ENCODE results near the gene CCDC146.

CCDC146 gene

GRCh38 chr7:77245015-77245755 lies 122.8 kb downstream of the CCDC146 start:
- FAIRE-seq (peak; percentile 66), DNase-seq (ENCODE audit: insufficient read length, low spot score) (no peak)
- TF ChIP-seq PAX5 (IDR thresholded peaks at IDR 0.05; ENCODE audit: insufficient read depth, low read length, severe bottlenecking) (no peak), SPI1 (IDR thresholded peaks at IDR 0.05; ENCODE audit: low read depth, low read length) (no peak), TAF1 (IDR thresholded peaks at IDR 0.05; ENCODE audit: low read depth, low read length) (no peak), POLR2AphosphoS5 (IDR thresholded peaks at IDR 0.05; ENCODE audit: low read depth, low read length) (no peak), POU2F2 (IDR thresholded peaks at IDR 0.05; ENCODE audit: low read depth, low read length) (no peak), POLR2A (IDR thresholded peaks at IDR 0.05; ENCODE audit: low read depth, low read length) (no peak)

- DNase-seq (ENCODE audit: insufficient read length, low spot score) (no peak), FAIRE-seq (peak; percentile 59)
- TF ChIP-seq TAF1 (IDR thresholded peaks at IDR 0.05; ENCODE audit: low read depth, low read length), result no peak
- TF ChIP-seq POU2F2 (IDR thresholded peaks at IDR 0.05; ENCODE audit: low read depth, low read length), result peak; percentile 15; the same call in 1 of the 2 replicates
Observed at GRCh38 chr7:77246026-77246640, 123.7 kb downstream of the CCDC146 start.

- TF ChIP-seq POU2F2 (IDR thresholded peaks at IDR 0.05; ENCODE audit: low read depth, low read length) (peak; percentile 22; the same call in 1 of the 2 replicates), SPI1 (IDR thresholded peaks at IDR 0.05; ENCODE audit: low read depth, low read length) (no peak)
- FAIRE-seq (peak; percentile 89), DNase-seq (ENCODE audit: insufficient read length, low spot score) (no peak)
Observed at GRCh38 chr7:77247206-77247850, 124.9 kb downstream of the CCDC146 start.

- DNase-seq (ENCODE audit: insufficient read length, low spot score), result no peak
- TF ChIP-seq POLR2AphosphoS5 (IDR thresholded peaks at IDR 0.05; ENCODE audit: low read depth, low read length) (no peak), POLR2A (IDR thresholded peaks at IDR 0.05; ENCODE audit: low read depth, low read length) (no peak), SPI1 (IDR thresholded peaks at IDR 0.05; ENCODE audit: low read depth, low read length) (no peak), PAX5 (IDR thresholded peaks at IDR 0.05; ENCODE audit: insufficient read depth, low read length, severe bottlenecking) (no peak), POU2F2 (IDR thresholded peaks at IDR 0.05; ENCODE audit: low read depth, low read length) (no peak), TAF1 (IDR thresholded peaks at IDR 0.05; ENCODE audit: low read depth, low read length) (no peak)
- FAIRE-seq, result no peak
Observed at GRCh38 chr7:77248154-77248553, 125.7 kb downstream of the CCDC146 start.

GRCh38 chr7:77252506-77252905 lies 130.1 kb downstream of the CCDC146 start:
- no peak for FAIRE-seq
- TF ChIP-seq POLR2A (IDR thresholded peaks at IDR 0.05; ENCODE audit: low read depth, low read length) (no peak), POU2F2 (IDR thresholded peaks at IDR 0.05; ENCODE audit: low read depth, low read length) (no peak), PAX5 (IDR thresholded peaks at IDR 0.05; ENCODE audit: insufficient read depth, low read length, severe bottlenecking) (no peak), TAF1 (IDR thresholded peaks at IDR 0.05; ENCODE audit: low read depth, low read length) (no peak), SPI1 (IDR thresholded peaks at IDR 0.05; ENCODE audit: low read depth, low read length) (no peak), POLR2AphosphoS5 (IDR thresholded peaks at IDR 0.05; ENCODE audit: low read depth, low read length) (no peak)
- no peak for DNase-seq (ENCODE audit: insufficient read length, low spot score)

- DNase-seq (ENCODE audit: insufficient read length, low spot score), result no peak
- no peak for FAIRE-seq
- TF ChIP-seq PAX5 (IDR thresholded peaks at IDR 0.05; ENCODE audit: insufficient read depth, low read length, severe bottlenecking), result no peak
- TF ChIP-seq POLR2AphosphoS5 (IDR thresholded peaks at IDR 0.05; ENCODE audit: low read depth, low read length), result no peak
- TF ChIP-seq TAF1 (IDR thresholded peaks at IDR 0.05; ENCODE audit: low read depth, low read length), result no peak
- no peak for TF ChIP-seq SPI1 (IDR thresholded peaks at IDR 0.05; ENCODE audit: low read depth, low read length)
- TF ChIP-seq POU2F2 (IDR thresholded peaks at IDR 0.05; ENCODE audit: low read depth, low read length), result no peak
- TF ChIP-seq POLR2A (IDR thresholded peaks at IDR 0.05; ENCODE audit: low read depth, low read length), result no peak
Observed at GRCh38 chr7:77253151-77253550, 130.7 kb downstream of the CCDC146 start.

GRCh38 chr7:77254429-77254828 lies 132.0 kb downstream of the CCDC146 start:
- DNase-seq (ENCODE audit: insufficient read length, low spot score), result no peak
- TF ChIP-seq POLR2AphosphoS5 (IDR thresholded peaks at IDR 0.05; ENCODE audit: low read depth, low read length) (no peak), SPI1 (IDR thresholded peaks at IDR 0.05; ENCODE audit: low read depth, low read length) (no peak), POLR2A (IDR thresholded peaks at IDR 0.05; ENCODE audit: low read depth, low read length) (no peak), POU2F2 (IDR thresholded peaks at IDR 0.05; ENCODE audit: low read depth, low read length) (no peak), PAX5 (IDR thresholded peaks at IDR 0.05; ENCODE audit: insufficient read depth, low read length, severe bottlenecking) (no peak), TAF1 (IDR thresholded peaks at IDR 0.05; ENCODE audit: low read depth, low read length) (no peak)
- FAIRE-seq, result no peak

GRCh38 chr7:77254915-77255314 lies 132.5 kb downstream of the CCDC146 start:
- no peak for FAIRE-seq
- no peak for DNase-seq (ENCODE audit: insufficient read length, low spot score)
- TF ChIP-seq SPI1 (IDR thresholded peaks at IDR 0.05; ENCODE audit: low read depth, low read length) (no peak), PAX5 (IDR thresholded peaks at IDR 0.05; ENCODE audit: insufficient read depth, low read length, severe bottlenecking) (no peak), POLR2AphosphoS5 (IDR thresholded peaks at IDR 0.05; ENCODE audit: low read depth, low read length) (no peak)

- TF ChIP-seq POU2F2 (IDR thresholded peaks at IDR 0.05; ENCODE audit: low read depth, low read length) (no peak), POLR2AphosphoS5 (IDR thresholded peaks at IDR 0.05; ENCODE audit: low read depth, low read length) (no peak), SPI1 (IDR thresholded peaks at IDR 0.05; ENCODE audit: low read depth, low read length) (no peak), POLR2A (IDR thresholded peaks at IDR 0.05; ENCODE audit: low read depth, low read length) (no peak), TAF1 (IDR thresholded peaks at IDR 0.05; ENCODE audit: low read depth, low read length) (no peak), PAX5 (IDR thresholded peaks at IDR 0.05; ENCODE audit: insufficient read depth, low read length, severe bottlenecking) (no peak)
- DNase-seq (ENCODE audit: insufficient read length, low spot score) (no peak), FAIRE-seq (no peak)
Observed at GRCh38 chr7:77258014-77258413, 135.6 kb downstream of the CCDC146 start.
